IPS-18c (cell line): ENCODE measurements around the gene NOD1.
"Not testable (repeated sequence)": the region's sequence is repeated elsewhere in the genome, so short reads cannot be mapped to it uniquely, and the experiment has no call there.

Source experiments
- H3K4me3 ChIP-seq: 2 replicates; pipeline ENCODE4 v1.7.0; 2013; ENCODE audit warnings: low read depth, mild to moderate bottlenecking, low read length, moderate library complexity; ENCODE audit not compliant: insufficient read depth
- H3K9me3 ChIP-seq: one replicate; pipeline ENCODE4 v1.6.1; 2013; ENCODE audit warnings: mild to moderate bottlenecking, low read length, moderate library complexity; ENCODE audit not compliant: control insufficient read depth, insufficient read depth

NOD1 gene

GRCh38 chr7:30436046-30436445, 42.5 kb downstream of the NOD1 start:
- Histone ChIP-seq H3K9me3 (peaks cover 2% of the 10 kb centered on the region), H3K4me3 (no peak overlapping the region)

GRCh38 chr7:30434140-30434799, 44.3 kb downstream of the NOD1 start:
- Histone ChIP-seq H3K4me3 (no peak overlapping the region), H3K9me3 (peaks cover 2% of the 10 kb centered on the region)

GRCh38 chr7:30433506-30433905, 45.1 kb downstream of the NOD1 start:
- Histone ChIP-seq H3K9me3 (peaks cover 2% of the 10 kb centered on the region), H3K4me3 (no peak overlapping the region)

- Histone ChIP-seq H3K4me3 (no peak overlapping the region), H3K9me3 (peaks cover 2% of the 10 kb centered on the region)
Measured at GRCh38 chr7:30433082-30433481, 45.5 kb downstream of the NOD1 start.

- H3K4me3 ChIP-seq, result no peak overlapping the region
- no peaks in the 10 kb centered on the region for H3K9me3 ChIP-seq
Measured at GRCh38 chr7:30430777-30431176, 47.8 kb downstream of the NOD1 start.

GRCh38 chr7:30430276-30430675, 48.3 kb downstream of the NOD1 start:
- H3K9me3 ChIP-seq, result no peaks in the 10 kb centered on the region
- no peak overlapping the region for H3K4me3 ChIP-seq

GRCh38 chr7:30429156-30429530, 49.4 kb downstream of the NOD1 start:
- Histone ChIP-seq H3K4me3 (no peak overlapping the region), H3K9me3 (no peaks in the 10 kb centered on the region)

- Histone ChIP-seq H3K4me3 (no peak overlapping the region), H3K9me3 (no peaks in the 10 kb centered on the region)
Measured at GRCh38 chr7:30428246-30429155, 50.1 kb downstream of the NOD1 start.

- no peak overlapping the region for H3K4me3 ChIP-seq
- H3K9me3 ChIP-seq, result no peaks in the 10 kb centered on the region
Measured at GRCh38 chr7:30427296-30428070, 51.1 kb downstream of the NOD1 start.

- no peaks in the 10 kb centered on the region for H3K9me3 ChIP-seq
Measured at GRCh38 chr7:30424506-30424905, 54.1 kb downstream of the NOD1 start.

GRCh38 chr7:30423788-30424505, 54.6 kb downstream of the NOD1 start:
- no peak overlapping the region for H3K4me3 ChIP-seq
- no peaks in the 10 kb centered on the region for H3K9me3 ChIP-seq

More at GRCh38 chr7:30424506-30424905, 54.1 kb downstream of the NOD1 start:
- no peak overlapping the region for H3K4me3 ChIP-seq

- Histone ChIP-seq H3K9me3 (no peaks in the 10 kb centered on the region), H3K4me3 (no peak overlapping the region)
Measured at GRCh38 chr7:30422922-30423321, 55.7 kb downstream of the NOD1 start.

GRCh38 chr7:30421647-30422196, 56.9 kb downstream of the NOD1 start:
- no peak overlapping the region for H3K4me3 ChIP-seq
- no peaks in the 10 kb centered on the region for H3K9me3 ChIP-seq

- Histone ChIP-seq H3K9me3 (no peaks in the 10 kb centered on the region), H3K4me3 (no peak overlapping the region)
Measured at GRCh38 chr7:30420662-30421061, 57.9 kb downstream of the NOD1 start.

- not testable (repeated sequence) for H3K9me3 ChIP-seq, H3K4me3 ChIP-seq
Measured at GRCh38 chr7:30420080-30420479, 58.5 kb downstream of the NOD1 start.

- H3K9me3 ChIP-seq, result peaks cover 11% of the 10 kb centered on the region
- no peak overlapping the region; the same call in 1 of the 2 replicates for H3K4me3 ChIP-seq
Measured at GRCh38 chr7:30413864-30414263, 64.7 kb downstream of the NOD1 start.
